NCI-H2227 (cell line): ENCODE data around the gene CCDC92B.
"Not testable (repeated sequence)": the region's sequence is repeated elsewhere in the genome, so short reads cannot be mapped to it uniquely, and the experiment has no call there.

Source experiments
- DNase-seq: peaks from one replicate; lab custom pipeline; 2025; ENCODE audit not compliant: unreplicated experiment; lab: John Stamatoyannopoulos, UW

The CCDC92B gene

GRCh38 chr17:2704890-2705248, 44.6 kb downstream of the CCDC92B start:
- DNase-seq: no peak

GRCh38 chr17:2704031-2704889, 45.2 kb downstream of the CCDC92B start:
- no peak for DNase-seq

GRCh38 chr17:2703606-2704005, 45.8 kb downstream of the CCDC92B start:
- DNase-seq: no peak

- DNase-seq: no peak
Observed at GRCh38 chr17:2703181-2703580, 46.3 kb downstream of the CCDC92B start.

- DNase-seq: no peak
Observed at GRCh38 chr17:2701996-2702741, 47.3 kb downstream of the CCDC92B start.

GRCh38 chr17:2701161-2701995, 48.1 kb downstream of the CCDC92B start:
- DNase-seq: no peak

GRCh38 chr17:2700491-2701141, 48.8 kb downstream of the CCDC92B start:
- no peak for DNase-seq

GRCh38 chr17:2700030-2700490, 49.4 kb downstream of the CCDC92B start:
- DNase-seq: no peak

GRCh38 chr17:2699216-2699805, 50.1 kb downstream of the CCDC92B start:
- not testable (repeated sequence) for DNase-seq

GRCh38 chr17:2697611-2698162, 51.8 kb downstream of the CCDC92B start:
- DNase-seq: no peak

- DNase-seq: no peak
Observed at GRCh38 chr17:2695961-2696760, 53.3 kb downstream of the CCDC92B start.

GRCh38 chr17:2695243-2695960, 54.0 kb downstream of the CCDC92B start:
- DNase-seq: no peak

- DNase-seq: no peak
Observed at GRCh38 chr17:2694381-2695242, 54.8 kb downstream of the CCDC92B start.

- DNase-seq: no peak
Observed at GRCh38 chr17:2693561-2694380, 55.7 kb downstream of the CCDC92B start.

- DNase-seq: no peak
Observed at GRCh38 chr17:2692781-2693135, 56.7 kb downstream of the CCDC92B start.

GRCh38 chr17:2691965-2692780, 57.3 kb downstream of the CCDC92B start:
- no peak for DNase-seq
